ENCODE data around the gene RFTN2. TPM values are rescaled to one million over a fixed set of nuclear protein-coding genes. Genes with fewer than 3 reads are reported as not detected.
"Not testable (repeated sequence)": the region's sequence is repeated elsewhere in the genome, so short reads cannot be mapped to it uniquely, and the experiment has no call there.

RFTN2 gene
- total and polyA plus RNA-seq, 7 donors, result 0.92 to 10.0 (median 5.4) TPM

DNA sequence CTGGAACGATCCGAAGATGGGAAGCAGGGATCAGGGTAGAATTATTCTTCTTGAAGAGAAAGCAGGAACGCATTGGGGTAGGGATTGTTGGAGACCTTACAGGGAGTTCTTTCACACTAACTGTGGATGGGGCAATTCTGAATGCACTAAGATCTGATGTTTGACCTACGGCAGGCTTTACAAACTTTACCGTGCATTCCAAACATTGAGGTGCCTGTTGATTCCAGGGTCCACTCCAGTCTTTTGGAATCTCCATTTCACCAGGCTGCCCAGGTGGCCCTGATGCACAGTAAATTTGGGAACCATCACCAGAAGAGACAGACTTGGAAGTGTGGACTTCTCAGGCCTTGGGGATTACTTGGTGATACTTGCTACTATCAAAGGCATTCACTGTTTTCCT is 76.9 kb downstream of the RFTN2 start:
- WGBS, 2 donors, result 94 to 97% methylated on average over 5 of the region's 5 CpGs
- no peak overlapping the region for H3K27ac ChIP-seq
- H3K9me3 ChIP-seq, result no peaks in the 10 kb centered on the region
- intact Hi-C loops (cut with DNase I), result no loop called here
- TF ChIP-seq, protein P1, sequence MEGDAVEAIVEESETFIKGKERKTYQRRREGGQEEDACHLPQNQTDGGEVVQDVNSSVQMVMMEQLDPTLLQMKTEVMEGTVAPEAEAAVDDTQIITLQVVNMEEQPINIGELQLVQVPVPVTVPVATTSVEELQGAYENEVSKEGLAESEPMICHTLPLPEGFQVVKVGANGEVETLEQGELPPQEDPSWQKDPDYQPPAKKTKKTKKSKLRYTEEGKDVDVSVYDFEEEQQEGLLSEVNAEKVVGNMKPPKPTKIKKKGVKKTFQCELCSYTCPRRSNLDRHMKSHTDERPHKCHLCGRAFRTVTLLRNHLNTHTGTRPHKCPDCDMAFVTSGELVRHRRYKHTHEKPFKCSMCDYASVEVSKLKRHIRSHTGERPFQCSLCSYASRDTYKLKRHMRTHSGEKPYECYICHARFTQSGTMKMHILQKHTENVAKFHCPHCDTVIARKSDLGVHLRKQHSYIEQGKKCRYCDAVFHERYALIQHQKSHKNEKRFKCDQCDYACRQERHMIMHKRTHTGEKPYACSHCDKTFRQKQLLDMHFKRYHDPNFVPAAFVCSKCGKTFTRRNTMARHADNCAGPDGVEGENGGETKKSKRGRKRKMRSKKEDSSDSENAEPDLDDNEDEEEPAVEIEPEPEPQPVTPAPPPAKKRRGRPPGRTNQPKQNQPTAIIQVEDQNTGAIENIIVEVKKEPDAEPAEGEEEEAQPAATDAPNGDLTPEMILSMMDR (IDR thresholded peaks at IDR 0.05), result no peak
- TF ChIP-seq EP300 (IDR thresholded peaks at IDR 0.05) (no peak), POLR2AphosphoS5 (IDR thresholded peaks at IDR 0.05) (no peak), POLR2A (IDR thresholded peaks at IDR 0.05) (no peak)
- no peaks in the 10 kb centered on the region for H3K36me3 ChIP-seq
- no peaks in the 10 kb centered on the region for H3K27me3 ChIP-seq
- H3K4me3 ChIP-seq, result no peak overlapping the region
- no peaks in the 10 kb centered on the region for H3K4me1 ChIP-seq
- no peak for DNase-seq

DNA sequence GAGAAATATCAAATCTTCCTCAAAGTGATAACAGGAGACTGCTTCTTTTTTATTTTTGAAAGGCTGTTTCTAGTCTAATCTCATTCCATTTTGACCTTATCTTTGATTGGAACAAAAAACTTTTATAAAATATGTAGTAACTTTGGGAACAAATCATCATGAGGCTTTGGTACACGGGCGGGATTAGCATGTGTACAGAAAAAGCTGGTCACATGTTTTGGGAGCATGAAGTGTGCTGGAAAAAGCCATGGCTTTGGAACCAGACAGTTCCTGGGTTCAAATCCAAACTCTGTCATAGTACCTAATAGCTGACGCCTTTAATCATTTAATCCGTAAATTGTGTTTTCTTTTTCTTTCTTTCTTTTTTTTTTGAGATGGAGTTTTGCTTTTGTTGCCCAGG is 78.2 kb downstream of the RFTN2 start:
- Histone ChIP-seq H3K4me1 (no peaks in the 10 kb centered on the region), H3K36me3 (no peaks in the 10 kb centered on the region), H3K27ac (peak overlapping the region in 1 of 4 donors; percentile 7), H3K27me3 (no peaks in the 10 kb centered on the region), H3K9me3 (no peaks in the 10 kb centered on the region), H3K4me3 (no peak overlapping the region)
- TF ChIP-seq EP300 (IDR thresholded peaks at IDR 0.05) (no peak), POLR2AphosphoS5 (IDR thresholded peaks at IDR 0.05) (no peak), POLR2A (IDR thresholded peaks at IDR 0.05) (no peak)
- TF ChIP-seq, protein P1 (IDR thresholded peaks at IDR 0.05), result no peak
- whole genome bisulfite sequencing, 2 donors, result 87 to 90% methylated on average over 4 of the region's 4 CpGs
- intact Hi-C loops (cut with DNase I), result no loop called here
- DNase-seq, result no peak

DNA sequence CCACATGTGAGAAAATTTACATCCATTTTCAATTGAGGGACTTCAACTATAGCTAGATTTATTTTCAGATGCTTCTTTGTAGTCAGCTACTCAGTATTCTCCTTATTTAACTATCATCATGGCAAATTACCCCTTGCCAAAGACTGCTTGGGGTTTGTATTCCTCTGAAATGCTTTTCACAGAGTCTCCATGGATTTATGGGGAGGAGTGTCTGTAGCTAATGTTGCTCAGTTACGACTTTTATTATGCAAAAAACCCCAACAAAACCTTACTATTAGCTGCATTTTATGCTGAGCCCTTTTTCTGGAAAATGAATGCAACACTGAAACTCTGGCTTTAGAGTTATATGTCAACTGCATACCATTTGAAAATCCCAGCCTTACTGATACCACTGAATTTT is 78.6 kb downstream of the RFTN2 start:
- no peaks in the 10 kb centered on the region for H3K27me3 ChIP-seq
- H3K4me3 ChIP-seq, result no peak overlapping the region
- TF ChIP-seq, protein P1 (IDR thresholded peaks at IDR 0.05), result no peak
- TF ChIP-seq POLR2A (IDR thresholded peaks at IDR 0.05) (no peak), POLR2AphosphoS5 (IDR thresholded peaks at IDR 0.05) (no peak), EP300 (IDR thresholded peaks at IDR 0.05) (no peak)
- DNase-seq, result no peak
- no peaks in the 10 kb centered on the region for H3K36me3 ChIP-seq
- H3K4me1 ChIP-seq, result no peaks in the 10 kb centered on the region
- H3K27ac ChIP-seq, result no peak overlapping the region
- WGBS, 2 donors, result 39 to 69% methylated on average over 1 of the region's 1 CpG
- H3K9me3 ChIP-seq, result no peaks in the 10 kb centered on the region
- intact Hi-C loops (cut with DNase I), result no loop called here

DNA sequence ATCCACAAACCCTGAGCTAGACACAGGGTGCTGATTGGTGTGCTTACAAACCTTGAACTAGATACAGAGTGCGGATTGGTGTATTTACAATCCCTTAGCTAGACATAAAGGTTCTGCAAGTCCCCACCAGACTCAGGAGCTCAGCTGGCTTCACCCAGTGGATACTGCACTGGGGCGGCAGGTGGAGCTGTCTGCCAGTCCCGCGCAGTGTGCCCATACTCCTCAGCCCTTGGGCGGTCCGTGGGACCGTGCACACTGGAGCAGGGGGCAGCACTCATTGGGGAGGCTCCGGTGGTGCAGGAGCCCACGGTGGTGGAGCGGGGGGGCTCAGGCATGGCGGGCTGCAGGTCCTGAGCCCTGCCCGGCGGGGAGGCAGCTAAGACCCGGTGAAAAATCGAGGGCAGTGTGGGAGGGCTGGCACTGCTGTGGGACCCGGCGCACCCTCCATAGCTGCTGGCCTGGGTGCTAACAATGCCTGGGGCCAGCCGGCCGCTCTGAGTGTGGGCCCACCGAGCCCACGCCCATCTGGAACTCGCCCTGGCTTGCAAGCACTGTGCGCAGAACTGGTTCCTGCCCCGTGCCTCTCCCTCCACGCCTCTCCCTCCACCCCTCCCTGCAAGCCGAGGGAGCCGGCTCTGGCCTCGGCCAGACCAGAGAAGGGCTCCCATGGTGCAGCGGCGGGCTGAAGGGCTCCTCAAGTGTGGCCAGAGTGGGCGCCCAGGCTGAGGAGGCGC is 83.9 kb downstream of the RFTN2 start:
- no peaks in the 10 kb centered on the region for H3K27me3 ChIP-seq
- TF ChIP-seq EP300 (IDR thresholded peaks at IDR 0.05) (no peak), POLR2A (IDR thresholded peaks at IDR 0.05) (no peak), POLR2AphosphoS5 (IDR thresholded peaks at IDR 0.05) (no peak)
- TF ChIP-seq, protein P1 (IDR thresholded peaks at IDR 0.05), result no peak
- H3K36me3 ChIP-seq, result no peaks in the 10 kb centered on the region
- H3K9me3 ChIP-seq, result no peaks in the 10 kb centered on the region
- no peak for DNase-seq
- 95% methylated on average over 32 of the region's 32 CpGs for WGBS, 2 donors
- H3K4me1 ChIP-seq, result no peaks in the 10 kb centered on the region
- no peak overlapping the region for H3K4me3 ChIP-seq
- intact Hi-C loops (cut with DNase I), result no loop called here
- no peak overlapping the region for H3K27ac ChIP-seq

DNA sequence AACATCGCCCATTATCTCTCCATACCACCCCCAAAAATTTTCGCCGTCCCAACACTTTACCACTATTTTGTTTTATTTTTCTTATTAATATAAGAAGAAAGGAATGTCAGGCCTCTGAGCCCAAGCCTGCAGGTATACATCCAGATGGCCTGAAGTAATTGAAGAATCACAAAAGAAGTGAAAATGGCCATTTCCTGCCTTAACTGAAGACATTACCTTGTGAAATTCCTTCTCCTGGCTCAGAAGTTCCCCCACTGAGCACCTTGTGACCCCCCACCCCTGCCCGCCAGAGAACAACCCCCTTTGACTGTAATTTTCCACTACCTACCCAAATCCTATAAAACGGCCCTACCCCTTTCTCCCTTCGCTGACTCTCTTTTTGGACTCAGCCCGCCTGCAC is 88.1 kb downstream of the RFTN2 start:
- H3K36me3 ChIP-seq; H3K4me3 ChIP-seq; H3K4me1 ChIP-seq; intact Hi-C loops (cut with DNase I); DNase-seq; H3K9me3 ChIP-seq; H3K27me3 ChIP-seq; H3K27ac ChIP-seq: not testable (repeated sequence)
- 60 to 79% methylated on average over 7 of the region's 7 CpGs for WGBS, 2 donors

DNA sequence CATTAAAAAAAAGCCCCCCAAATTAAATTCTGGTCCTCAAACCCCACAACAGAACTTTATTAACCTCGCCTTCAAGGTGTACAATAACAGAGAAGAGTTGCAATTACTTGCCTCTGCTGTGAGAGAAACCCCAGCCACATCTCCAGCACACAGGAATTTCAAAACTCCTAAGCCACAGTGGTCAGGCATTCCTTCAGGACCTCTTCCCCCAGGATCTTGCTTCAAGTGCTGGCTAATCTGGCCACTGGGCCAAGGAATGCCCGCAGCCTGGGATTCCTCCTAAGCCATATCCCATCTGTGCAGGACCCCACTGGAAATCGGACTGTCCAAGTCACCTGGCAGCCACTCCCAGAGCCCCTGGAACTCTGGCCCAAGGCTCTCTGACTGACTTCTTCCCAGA is 95.2 kb downstream of the RFTN2 start:
- DNase-seq; H3K36me3 ChIP-seq; intact Hi-C loops (cut with DNase I); H3K9me3 ChIP-seq; H3K4me3 ChIP-seq; H3K27me3 ChIP-seq; H3K4me1 ChIP-seq; H3K27ac ChIP-seq: not testable (repeated sequence)
- 88 to 93% methylated on average over 3 of the region's 3 CpGs for WGBS, 2 donors

DNA sequence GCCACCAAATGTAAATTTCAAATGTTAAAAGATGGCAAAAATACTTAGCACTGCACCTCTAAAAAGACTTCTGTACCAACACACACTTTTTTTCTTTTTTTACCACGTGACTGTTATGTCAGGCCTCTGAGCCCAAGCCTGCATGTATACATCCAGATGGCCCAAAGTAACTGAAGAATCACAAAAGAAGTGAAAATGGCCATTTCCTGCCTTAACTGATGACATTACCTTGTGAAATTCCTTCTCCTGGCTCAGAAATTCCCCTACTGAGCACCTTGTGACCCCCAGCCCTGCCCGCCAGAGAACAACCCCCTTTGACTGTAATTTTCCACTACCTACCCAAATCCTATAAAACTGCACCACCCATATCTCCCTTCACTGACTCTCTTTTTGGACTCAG is 97.1 kb downstream of the RFTN2 start:
- intact Hi-C loops (cut with DNase I), result not testable (repeated sequence)

More for the DNA sequence above, 97.1 kb downstream of the RFTN2 start:
- H3K4me1 ChIP-seq, H3K4me3 ChIP-seq, H3K9me3 ChIP-seq, H3K36me3 ChIP-seq, H3K27me3 ChIP-seq, H3K27ac ChIP-seq, DNase-seq: not testable (repeated sequence)
- 84 to 86% methylated on average over 2 of the region's 2 CpGs for WGBS, 2 donors

Measured in sigmoid colon (tissue), 7 donors.